Heart right ventricle (tissue), 16 donors: ENCODE data around the gene TNFRSF8. TPM values are rescaled to one million over a fixed set of nuclear protein-coding genes. Genes with fewer than 3 reads are reported as not detected.

Experiments
- ATAC-seq, 8 donors: fragments of 200-7000 bp; cut with Tn5 transposase; one replicate each; pipeline ENCODE4 v1.9.1; 2020; ENCODE audit warnings: mild to moderate bottlenecking in 8 of 8, moderate library complexity in 8 of 8, moderate number of reproducible peaks in 1 of 8
- DNase-seq, 2 donors: peaks; one replicate each; pipeline ENCODE4 v3.0.0-alpha.2; 2020
- H3K27ac ChIP-seq, 10 donors: fragments of 200-600 bp; sonication (generic) in 2 of 10; one replicate each; pipeline versions ENCODE4 v1.5.0 to v1.8.0; 2020 to 2022; ENCODE audit warnings: mild to moderate bottlenecking in 3 of 10
- H3K27me3 ChIP-seq, 7 donors: fragments of 200-600 bp; one replicate each; pipeline ENCODE4 v1.8.0; 2021 to 2022; ENCODE audit warnings: mild to moderate bottlenecking in 2 of 7
- H3K36me3 ChIP-seq, 9 donors: fragments of 200-600 bp; sonication (generic) in 1 of 9; one replicate each; pipeline versions ENCODE4 v1.5.0 to v1.8.0; 2020 to 2022; ENCODE audit warnings: mild to moderate bottlenecking in 2 of 9
- H3K4me1 ChIP-seq, 9 donors: fragments of 200-600 bp; sonication (generic) in 1 of 9; one replicate each; pipeline versions ENCODE4 v1.5.0 to v1.8.0; 2020 to 2022; ENCODE audit warnings: mild to moderate bottlenecking in 4 of 9
- H3K4me3 ChIP-seq, 10 donors: fragments of 200-600 bp; sonication (generic) in 2 of 10; one replicate each; pipeline versions ENCODE4 v1.5.0 to v1.8.0; 2020 to 2022; ENCODE audit warnings: mild to moderate bottlenecking in 7 of 10, moderate library complexity in 2 of 10
- H3K9me3 ChIP-seq, 11 donors: fragments of 200-600 bp in 10 of 11; sonication (generic) in 2 of 11; one replicate each; pipeline versions ENCODE4 v1.5.0 to v1.8.0; 2013 to 2022; ENCODE audit warnings: mild to moderate bottlenecking in 2 of 11, control low read depth in 1 of 11, moderate library complexity in 1 of 11
- CTCF ChIP-seq, 9 donors: fragments of 200-600 bp; sonication (generic) in 2 of 9; IDR thresholded peaks; one replicate each; pipeline versions ENCODE4 v1.5.0 to v1.8.0; 2021 to 2022; ENCODE audit warnings: antibody characterized with exemption in 9 of 9, mild to moderate bottlenecking in 5 of 9, moderate library complexity in 1 of 9
- WGBS, 2 donors: extraction: QIAGEN DNeasy Blood & Tissue Kit; methylation state at CpG; one replicate each; pipeline ENCODE4 v1.1.7; 2013; ENCODE audit warnings: inconsistent platforms in 1 of 2; 5-methylcytosine and 5-hydroxymethylcytosine counted together
- intact Hi-C, 10 donors: fragments of 100-400 bp; cut with DNase I; formaldehyde crosslinking; loops; one replicate each; pipeline versions ENCODE4 v1.11.1 to v1.14.2; 2022
- polyA plus RNA-seq, 2 donors: library from polyadenylated mRNA; stranded (reverse); fragments of 200-250 nt; gene quantifications; one replicate each; pipeline ENCODE4 v1.2.3, GENCODE V29; 2013
- total RNA-seq, 10 donors: library from RNA; stranded (reverse); fragmentation: NEBNext Ultra II Directional in 3 of 10; extraction: Animal tissue kit (Norgen Biotek cat#: 25700) in 3 of 10; gene quantifications; one replicate each; pipeline versions ENCODE4 v1.2.1 to v1.2.4, GENCODE V29; 2021 to 2023
- donor health status: Arrhythmogenic right ventricular cardiomyopathy.
- donor health status: ischemic (EF 13 %, LVEDD 7.1; RV severe dilation, severe dysfunction).
- donor health status: healthy with polysubstance abuse.
- donor health status: DM: no; HTN: yes; CAD: no.
- donor health status: DM: no; HTN: no; CAD: no.
- donor health status: ischemic (EF 25% LVEDD 6.9; RV normal size, moderate dysfunction).
- donor health status: ischemic (EF 25% LVEDD 5.7; RV mildly dilated, moderate dysfunction).
- donor health status: healthy.
- donor health status: DM: yes; HTN: yes; CAD: no.
- donor health status: Ischemic cardiomyopathy.
- donor health status: ischemic (EF 35%, LVEDD 5.7; RV mildly dilated, moderate dysfunction).
- donor health status: nonischemic (EF 11% LVEDD 7.7; RV severe dilation, severe dysfunction).
- donor health status: DM: yes; HTN: yes; CAD: no.
- donor health status: PGD.
- donor health status: ischemic (EF 29% LVEDD 5.4; RV normal size, mild dysfunction).
- donor health status: nonischemic (EF 23%, LVEDD 6.1; RV moderate dilation, normal function).

The TNFRSF8 gene
- total and polyA plus RNA-seq, 12 donors = 0.21 to 2.4 (median 1.0) TPM

DNA sequence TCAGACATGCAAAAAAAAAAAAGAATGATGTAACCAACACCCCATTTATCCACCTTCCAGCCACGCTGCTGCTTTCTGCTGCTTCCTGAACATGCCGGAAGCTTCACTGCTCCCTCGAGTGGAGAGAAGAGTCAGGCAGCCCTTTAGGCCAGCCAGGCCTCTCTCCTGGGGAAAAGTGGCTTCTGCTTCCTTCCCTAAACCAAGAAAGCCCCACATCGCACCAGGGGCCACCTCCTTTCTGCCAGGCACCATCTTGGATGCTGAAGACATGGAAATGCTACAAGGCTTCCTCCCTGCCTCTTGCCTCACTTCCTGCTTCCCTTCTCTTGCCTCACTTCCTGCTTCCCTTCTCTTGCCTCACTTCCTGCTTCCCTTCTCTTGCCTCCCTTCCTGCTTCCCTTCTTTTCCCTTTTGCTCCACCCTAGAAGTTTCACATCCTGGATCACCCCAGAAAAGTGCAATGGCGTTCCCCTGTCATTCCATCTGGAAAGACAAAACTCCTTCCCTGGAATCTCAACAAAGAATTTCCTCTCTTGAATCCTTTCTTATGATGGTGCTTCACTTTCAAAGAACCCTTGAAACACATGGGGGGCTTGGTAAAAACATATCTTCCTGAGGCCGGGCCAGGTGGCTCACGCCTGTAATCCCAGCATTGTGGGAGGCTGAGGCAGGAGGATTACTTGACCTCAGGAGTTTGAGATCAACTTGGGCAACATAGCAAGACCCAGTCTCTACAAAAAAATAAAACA is 18.7 kb downstream of the TNFRSF8 start:
- Histone ChIP-seq H3K36me3 (no peaks in the 10 kb centered on the region), H3K27me3 (peaks cover 0 to 17% (median 5%) of the 10 kb centered on the region in 7 donors), H3K4me1 (peaks cover 0 to 3% (median 0%) of the 10 kb centered on the region in 9 donors), H3K27ac (no peak overlapping the region), H3K9me3 (peaks cover 0 to 32% (median 7%) of the 10 kb centered on the region in 11 donors), H3K4me3 (no peak overlapping the region)
- intact Hi-C loops = no loop called here
- no peak for DNase-seq
- 85 to 92% methylated on average over 7 of the region's 7 CpGs for WGBS, 2 donors
- TF ChIP-seq CTCF (IDR thresholded peaks at IDR 0.05) = no peak
- ATAC-seq = no peak

DNA sequence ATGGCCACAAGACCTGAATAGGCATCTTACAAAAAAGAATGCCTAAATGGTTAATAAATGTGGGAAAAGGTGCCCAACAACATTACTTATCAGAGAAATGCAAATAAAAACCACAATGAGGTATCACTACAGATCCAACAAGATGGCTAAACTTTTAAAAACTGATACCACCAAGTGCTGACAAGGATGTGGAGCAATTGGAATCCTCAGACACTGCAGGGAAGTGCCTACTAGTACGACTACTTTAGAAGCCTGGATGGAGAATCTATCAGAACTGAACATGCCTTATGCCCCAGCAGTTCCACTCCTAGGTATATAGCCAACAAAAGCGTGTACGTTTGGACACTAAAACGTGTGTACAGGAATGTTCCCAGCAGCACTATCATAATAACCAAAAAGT is 19.9 kb downstream of the TNFRSF8 start:
- intact Hi-C loops = no loop called here
- Histone ChIP-seq H3K36me3 (no peaks in the 10 kb centered on the region), H3K27me3 (peaks cover 0 to 9% (median 5%) of the 10 kb centered on the region in 7 donors), H3K27ac (no peak overlapping the region), H3K4me1 (peaks cover 0 to 5% (median 0%) of the 10 kb centered on the region in 9 donors), H3K9me3 (peaks cover 0 to 23% (median 7%) of the 10 kb centered on the region in 11 donors), H3K4me3 (no peak overlapping the region)
- no peak for TF ChIP-seq CTCF (IDR thresholded peaks at IDR 0.05)
- DNase-seq = no peak
- no peak for ATAC-seq
- 89 to 93% methylated on average over 4 of the region's 4 CpGs for WGBS, 2 donors

DNA sequence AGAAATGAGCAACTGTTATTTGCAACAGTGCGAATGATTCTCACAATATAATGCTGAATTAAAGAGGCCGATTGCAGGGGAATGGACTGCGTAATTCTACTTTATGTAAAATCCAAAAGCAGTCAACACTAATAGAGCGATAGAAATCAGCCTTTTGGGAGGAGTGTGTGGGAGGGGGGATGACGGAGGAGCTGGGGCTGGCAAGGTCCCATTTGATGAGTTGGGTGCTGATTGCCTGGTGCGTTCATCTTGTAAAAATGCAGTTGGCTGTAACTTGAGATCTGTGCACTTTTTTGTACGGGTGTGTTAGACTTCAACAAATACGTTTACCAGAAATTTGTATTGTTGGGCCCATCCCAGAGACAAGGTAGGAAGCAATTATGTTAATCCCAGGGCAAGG is 20.7 kb downstream of the TNFRSF8 start:
- ATAC-seq (no peak), DNase-seq (no peak)
- WGBS, 2 donors = 72 to 76% methylated on average over 8 of the region's 8 CpGs
- TF ChIP-seq CTCF (IDR thresholded peaks at IDR 0.05) = no peak
- intact Hi-C loops = no loop called here
- Histone ChIP-seq H3K4me3 (no peak overlapping the region), H3K27me3 (peaks cover 0 to 6% (median 3%) of the 10 kb centered on the region in 7 donors), H3K9me3 (peaks cover 0 to 23% (median 7%) of the 10 kb centered on the region in 11 donors), H3K4me1 (peaks cover 0 to 12% (median 0%) of the 10 kb centered on the region in 9 donors), H3K27ac (no peak overlapping the region), H3K36me3 (no peaks in the 10 kb centered on the region)

- Histone ChIP-seq H3K4me1 (peaks cover 0 to 19% (median 0%) of the 10 kb centered on the region in 9 donors), H3K27ac (no peak overlapping the region), H3K36me3 (no peaks in the 10 kb centered on the region), H3K9me3 (peaks cover 0 to 23% (median 7%) of the 10 kb centered on the region in 11 donors), H3K27me3 (no peaks in the 10 kb centered on the region), H3K4me3 (no peak overlapping the region)
- TF ChIP-seq CTCF (IDR thresholded peaks at IDR 0.05) = no peak
- WGBS, 2 donors = 74 to 76% methylated on average over 14 of the region's 14 CpGs
- intact Hi-C loops = no loop called here
- DNase-seq = no peak
- no peak for ATAC-seq
These were observed 22.6 kb downstream of the TNFRSF8 start for GRCh38 chr1:12085643-12086260.
